Endometrial microvascular endothelial cells (primary cell): ENCODE results near the gene PET117. TPM values are rescaled to one million over a fixed set of nuclear protein-coding genes. Genes with fewer than 3 reads are reported as not detected.

Experiments used
- total RNA-seq: library from RNA; depleted of rRNA; stranded (reverse); fragments of >200 nt; gene quantifications from one replicate; pipeline ENCODE4 v1.2.3, GENCODE V29; 2015; ENCODE audit errors: inconsistent ontology term

Gene PET117
- total RNA-seq, 1 donor from 2014 or later: 5.3 TPM

Other genes starting within 250 kb of the PET117 start
- gene SNX5, start 169.1 kb upstream of the PET117 start, total RNA-seq: 84.6 TPM
- gene MGME1, start 168.8 kb upstream of the PET117 start, total RNA-seq: 16.4 TPM
- not detected for gene OVOL2, start 79.9 kb upstream of the PET117 start, total RNA-seq
- gene KAT14, start within 50 bp of the PET117 start, total RNA-seq: 9.8 TPM
- 7.7 TPM for gene ZNF133, start 150.7 kb downstream of the PET117 start, total RNA-seq